GM10266 (cell line): Measurements from ENCODE around the gene ASIC3.

Experiments
- DNase-seq: peaks from one replicate; pipeline ENCODE4 v3.0.0; 2012; ENCODE audit errors: extremely low spot score
- TF ChIP-seq, protein P1 (sequence below): IDR thresholded peaks from 2 replicates; pipeline ENCODE4 v1.5.1; 2012; ENCODE audit warnings: mild to moderate bottlenecking, low read depth; ENCODE audit not compliant: control insufficient read depth, insufficient read depth; ENCODE audit errors: missing control alignments

The ASIC3 gene

DNA sequence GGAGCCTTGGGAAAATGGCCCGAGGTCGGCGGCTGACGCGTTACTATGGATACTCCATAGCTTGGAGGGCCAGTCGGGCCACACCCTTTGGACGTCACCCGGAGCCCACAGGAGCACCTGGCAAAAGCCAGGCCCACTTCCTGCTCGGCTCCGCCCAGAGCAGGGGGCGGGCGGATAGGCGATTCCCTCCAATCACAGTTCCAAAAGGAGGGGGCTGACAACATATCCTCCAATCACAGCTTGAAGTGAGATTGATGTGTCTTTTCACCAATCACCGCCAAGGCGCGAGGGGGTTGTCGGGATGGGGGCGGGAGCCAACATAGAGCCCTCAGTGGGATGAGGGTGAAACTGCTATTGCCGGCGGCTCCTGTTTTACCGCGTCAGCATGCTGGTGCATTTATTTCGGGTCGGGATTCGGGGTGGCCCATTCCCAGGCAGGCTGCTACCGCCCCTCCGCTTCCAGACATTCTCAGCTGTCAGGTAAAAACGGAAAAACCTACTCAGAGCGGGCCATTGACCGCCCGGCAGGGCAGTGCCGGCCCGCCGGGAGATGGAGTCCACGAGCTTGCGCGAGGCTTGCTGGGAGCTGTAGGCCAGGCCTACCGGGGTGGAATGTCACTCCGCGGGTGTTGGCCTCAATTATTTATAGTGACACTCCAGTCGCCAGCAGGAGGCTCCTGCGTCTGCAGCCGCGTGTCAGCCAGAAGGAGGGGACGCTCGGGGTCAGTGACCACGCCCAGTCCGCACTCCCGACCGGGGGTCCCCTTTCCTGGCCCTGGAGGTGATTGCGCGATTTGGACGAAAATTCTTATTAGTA, 20.0 kb upstream of the ASIC3 start, which contains the start of gene ABCB8:
TSS of gene ABCB8 (plus strand) at position 320 of the 817 bp plus-strand sequence. CDS start at position 386, 66 bp downstream.
- peak; percentile 99 for DNase-seq
- TF ChIP-seq, protein P1, sequence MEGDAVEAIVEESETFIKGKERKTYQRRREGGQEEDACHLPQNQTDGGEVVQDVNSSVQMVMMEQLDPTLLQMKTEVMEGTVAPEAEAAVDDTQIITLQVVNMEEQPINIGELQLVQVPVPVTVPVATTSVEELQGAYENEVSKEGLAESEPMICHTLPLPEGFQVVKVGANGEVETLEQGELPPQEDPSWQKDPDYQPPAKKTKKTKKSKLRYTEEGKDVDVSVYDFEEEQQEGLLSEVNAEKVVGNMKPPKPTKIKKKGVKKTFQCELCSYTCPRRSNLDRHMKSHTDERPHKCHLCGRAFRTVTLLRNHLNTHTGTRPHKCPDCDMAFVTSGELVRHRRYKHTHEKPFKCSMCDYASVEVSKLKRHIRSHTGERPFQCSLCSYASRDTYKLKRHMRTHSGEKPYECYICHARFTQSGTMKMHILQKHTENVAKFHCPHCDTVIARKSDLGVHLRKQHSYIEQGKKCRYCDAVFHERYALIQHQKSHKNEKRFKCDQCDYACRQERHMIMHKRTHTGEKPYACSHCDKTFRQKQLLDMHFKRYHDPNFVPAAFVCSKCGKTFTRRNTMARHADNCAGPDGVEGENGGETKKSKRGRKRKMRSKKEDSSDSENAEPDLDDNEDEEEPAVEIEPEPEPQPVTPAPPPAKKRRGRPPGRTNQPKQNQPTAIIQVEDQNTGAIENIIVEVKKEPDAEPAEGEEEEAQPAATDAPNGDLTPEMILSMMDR: peak; percentile 36

DNA sequence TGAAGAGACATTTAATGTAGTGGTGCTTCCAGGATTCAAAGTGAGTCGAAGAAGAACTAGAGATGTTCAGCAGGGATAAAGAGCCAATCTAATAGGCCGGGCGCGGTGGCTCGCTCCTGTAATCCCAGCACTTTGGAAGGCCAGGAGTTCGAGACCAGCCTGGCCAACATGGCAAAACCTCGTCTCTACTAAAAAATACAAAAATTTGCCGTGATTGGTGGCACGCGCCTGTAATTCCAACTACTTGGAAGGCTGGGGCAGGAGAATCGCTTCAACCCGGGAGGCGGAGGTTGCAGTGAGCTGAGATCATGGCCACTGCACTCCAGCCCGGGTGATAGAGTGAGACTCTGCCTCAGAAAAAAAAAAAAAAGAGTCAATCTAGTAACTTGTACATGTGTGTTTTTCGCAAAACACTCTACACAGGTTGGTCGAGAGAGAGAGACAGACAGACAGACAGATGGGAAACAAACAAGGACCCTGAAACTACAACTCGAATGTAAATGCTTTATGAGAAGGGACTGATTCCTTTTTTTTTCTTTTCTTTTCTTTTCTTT, 19.3 kb upstream of the ASIC3 start:
- no peak for DNase-seq
- TF ChIP-seq, protein P1: no peak

DNA sequence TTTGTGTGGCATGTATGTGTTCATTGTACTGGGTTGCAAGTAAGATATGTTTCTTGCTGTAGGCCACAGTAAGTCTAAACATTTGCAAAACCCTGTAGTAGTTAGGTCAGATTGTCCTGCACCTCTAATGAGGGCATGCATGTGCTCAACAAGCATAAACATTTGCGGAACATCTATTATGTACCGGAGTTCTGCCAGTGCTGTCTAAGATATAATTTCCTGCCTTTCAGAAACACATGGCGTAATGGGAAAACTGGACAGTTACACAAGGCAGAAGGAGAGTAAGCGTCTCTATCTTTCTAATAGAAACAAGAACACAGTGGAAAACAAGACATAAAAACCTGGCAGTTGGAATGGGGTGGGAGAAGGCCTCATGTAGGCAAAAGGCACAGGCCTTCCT, 17.3 kb upstream of the ASIC3 start:
- TF ChIP-seq, protein P1: no peak
- DNase-seq: no peak

DNA sequence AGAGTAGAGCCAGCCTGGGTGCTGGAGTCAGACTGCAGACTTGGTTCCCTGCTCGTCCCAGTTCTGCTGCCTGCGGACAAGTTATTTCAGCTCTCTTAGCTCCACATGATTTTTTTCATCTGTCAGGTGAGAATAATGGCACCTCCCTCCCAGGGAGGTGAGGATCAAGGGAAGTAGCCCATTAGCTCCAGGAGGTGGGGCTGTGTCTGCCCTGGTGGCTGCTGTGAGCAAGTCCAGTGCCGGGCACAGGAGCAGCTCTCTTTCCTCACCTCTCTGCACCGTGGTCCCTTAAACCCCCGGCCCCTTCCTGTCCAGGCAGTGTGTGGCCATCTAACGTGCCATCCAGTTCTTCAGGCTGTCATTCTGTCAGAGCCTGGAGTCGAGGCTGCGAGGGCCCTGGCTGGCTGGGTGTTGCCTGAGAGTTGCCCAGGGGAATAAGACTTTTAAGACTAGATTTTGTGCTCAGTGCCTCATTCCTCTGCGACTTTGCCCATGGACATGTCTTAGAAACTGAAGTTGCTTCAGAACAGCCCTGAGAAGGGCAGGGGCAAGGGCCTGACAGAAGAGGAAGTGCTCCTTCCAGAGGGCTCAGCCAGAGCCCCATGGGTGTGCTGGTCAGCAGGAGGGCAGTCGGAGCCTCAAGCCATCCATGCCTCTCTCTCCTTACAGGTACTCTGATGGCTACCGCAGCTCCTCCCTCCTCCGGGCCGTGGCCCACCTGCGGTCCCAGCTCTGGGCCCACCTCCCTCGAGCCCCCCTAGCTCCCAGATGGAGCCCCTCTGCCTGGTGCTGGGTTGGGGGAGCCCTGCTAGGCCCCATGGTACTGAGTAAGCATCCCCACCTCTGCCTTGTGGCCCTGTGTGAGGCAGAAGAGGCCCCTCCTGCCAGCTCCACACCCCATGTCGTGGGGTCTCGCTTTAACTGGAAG, 15.1 kb upstream of the ASIC3 start:
- TF ChIP-seq, protein P1: no peak
- no peak for DNase-seq

DNA sequence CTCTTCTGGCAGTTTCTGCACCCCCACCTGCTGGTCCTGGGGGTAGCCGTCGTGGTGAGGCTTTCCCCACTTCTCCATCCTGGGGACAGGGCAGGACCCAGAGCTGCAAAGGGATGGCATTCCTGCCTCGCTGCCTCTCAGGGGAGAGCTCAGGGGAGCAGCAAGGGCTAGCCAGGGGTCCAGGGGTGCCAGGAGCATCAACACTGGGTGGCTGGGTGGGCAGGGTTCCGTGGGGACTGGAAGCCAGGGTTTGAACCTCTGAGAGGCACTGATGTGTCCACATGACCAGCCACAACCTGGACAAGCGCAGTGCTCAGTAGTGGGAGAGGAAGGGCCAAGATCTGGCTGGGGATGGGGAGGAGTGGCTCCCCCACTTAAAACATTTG, 14.5 kb upstream of the ASIC3 start:
- DNase-seq: no peak
- TF ChIP-seq, protein P1: no peak

DNA sequence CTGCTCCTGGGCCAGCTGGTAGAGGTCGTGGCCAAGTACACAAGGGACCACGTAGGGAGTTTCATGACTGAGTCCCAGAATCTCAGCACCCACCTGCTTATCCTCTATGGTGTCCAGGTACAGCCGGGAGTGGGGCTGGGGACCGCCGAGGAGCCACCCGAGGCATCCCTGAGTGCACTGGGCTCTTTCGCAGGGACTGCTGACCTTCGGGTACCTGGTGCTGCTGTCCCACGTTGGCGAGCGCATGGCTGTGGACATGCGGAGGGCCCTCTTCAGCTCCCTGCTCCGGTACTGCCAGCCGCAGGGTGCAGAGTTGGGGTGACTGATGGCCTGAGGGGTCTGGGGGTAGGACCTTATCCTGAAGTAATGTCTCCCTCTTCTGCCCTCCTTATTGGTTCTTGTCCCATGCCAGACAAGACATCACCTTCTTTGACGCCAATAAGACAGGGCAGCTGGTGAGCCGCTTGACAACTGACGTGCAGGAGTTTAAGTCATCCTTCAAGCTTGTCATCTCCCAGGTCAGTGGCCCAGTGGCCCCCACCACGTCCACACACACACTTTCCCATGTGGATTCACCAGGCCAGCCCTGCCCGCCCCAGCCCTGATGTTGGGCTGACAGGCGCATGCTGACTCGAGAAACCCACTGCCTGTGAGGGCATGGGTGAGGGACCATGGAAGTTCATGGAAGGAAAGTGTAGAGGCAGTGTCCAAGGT, 13.9 kb upstream of the ASIC3 start:
- no peak for DNase-seq
- TF ChIP-seq, protein P1: no peak
